ENCODE results near the gene PAPPA. TPM values are rescaled to one million over a fixed set of nuclear protein-coding genes. Genes with fewer than 3 reads are reported as not detected.

Gene PAPPA
- total RNA-seq, 1 donor from 2014 or later = 0.72 TPM

DNA sequence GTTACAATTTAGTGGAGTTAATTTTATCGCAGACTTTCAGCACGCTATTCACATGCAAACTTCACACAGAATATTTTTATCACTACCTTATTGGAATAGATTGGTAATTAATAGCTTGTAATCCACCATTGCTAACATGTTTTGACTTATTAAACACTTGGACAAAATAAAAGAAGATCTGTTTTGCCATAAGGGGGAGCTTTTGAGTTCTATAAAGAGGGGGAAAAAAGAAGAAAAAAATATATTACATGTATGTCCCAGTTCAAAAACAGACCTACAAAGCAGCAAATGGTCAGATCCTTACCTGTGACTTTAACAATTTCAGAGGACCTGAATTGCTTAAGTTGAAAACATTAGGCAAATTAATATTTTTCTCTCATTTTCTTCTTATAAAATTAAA lies 1.2 kb upstream of the PAPPA start:
- peak overlapping the region; percentile 18 for H3K4me3 Mint-ChIP-seq
- peaks cover 73% of the 10 kb centered on the region for H3K27me3 Mint-ChIP-seq (ENCODE audit: low read depth)
- H3K27ac Mint-ChIP-seq (ENCODE audit: unreplicated experiment) = no peak overlapping the region

DNA sequence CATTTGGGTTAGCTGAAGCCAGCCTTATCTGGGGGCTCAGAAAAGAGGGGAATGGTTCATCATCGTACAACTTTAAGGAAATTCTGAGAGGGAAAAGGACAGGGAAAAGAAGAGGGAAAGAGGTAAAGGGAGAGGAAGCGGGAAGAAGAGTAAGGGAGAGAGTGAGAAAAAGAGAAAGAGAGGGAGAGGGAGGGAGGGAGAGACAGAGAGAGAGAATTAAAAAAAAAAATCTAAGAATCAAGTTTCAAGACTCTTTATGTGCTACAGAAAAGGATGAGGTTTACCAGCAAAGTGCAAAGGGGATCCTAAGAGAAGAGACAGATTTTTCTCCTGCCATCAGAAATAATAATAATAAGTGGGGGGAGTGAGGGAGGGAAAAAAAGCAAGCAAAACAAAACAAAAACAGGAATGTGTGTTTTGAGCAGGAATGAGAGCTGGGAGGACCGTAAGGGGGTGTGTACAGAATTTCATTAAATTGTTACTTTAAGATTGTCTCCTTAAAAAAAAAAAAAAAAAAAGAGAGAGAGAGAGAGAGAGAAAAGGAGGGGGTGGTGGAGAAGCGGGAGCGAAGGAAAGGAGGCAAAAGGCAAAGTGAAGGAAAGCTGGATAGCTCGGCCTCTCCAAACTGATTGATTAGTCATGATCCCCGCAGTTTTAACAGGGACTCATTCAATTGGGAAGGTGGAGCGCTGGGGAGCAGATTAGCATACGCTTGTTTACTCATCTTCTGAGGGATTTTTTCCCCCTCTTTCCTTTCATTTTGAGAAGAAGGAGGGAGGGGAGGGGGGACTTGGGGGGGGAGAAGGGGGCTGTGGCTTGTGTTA lies 438 bp upstream of the PAPPA start:
- Mint-ChIP-seq H3K4me1 (peaks cover 41% of the 10 kb centered on the region), H3K27me3 (ENCODE audit: low read depth) (peaks cover 78% of the 10 kb centered on the region), H3K36me3 (ENCODE audit: low read depth) (no peaks in the 10 kb centered on the region), H3K27ac (ENCODE audit: unreplicated experiment) (no peak overlapping the region), H3K4me3 (peak overlapping the region; percentile 83), H3K9me3 (no peaks in the 10 kb centered on the region)
- TF ChIP-seq, protein P1, sequence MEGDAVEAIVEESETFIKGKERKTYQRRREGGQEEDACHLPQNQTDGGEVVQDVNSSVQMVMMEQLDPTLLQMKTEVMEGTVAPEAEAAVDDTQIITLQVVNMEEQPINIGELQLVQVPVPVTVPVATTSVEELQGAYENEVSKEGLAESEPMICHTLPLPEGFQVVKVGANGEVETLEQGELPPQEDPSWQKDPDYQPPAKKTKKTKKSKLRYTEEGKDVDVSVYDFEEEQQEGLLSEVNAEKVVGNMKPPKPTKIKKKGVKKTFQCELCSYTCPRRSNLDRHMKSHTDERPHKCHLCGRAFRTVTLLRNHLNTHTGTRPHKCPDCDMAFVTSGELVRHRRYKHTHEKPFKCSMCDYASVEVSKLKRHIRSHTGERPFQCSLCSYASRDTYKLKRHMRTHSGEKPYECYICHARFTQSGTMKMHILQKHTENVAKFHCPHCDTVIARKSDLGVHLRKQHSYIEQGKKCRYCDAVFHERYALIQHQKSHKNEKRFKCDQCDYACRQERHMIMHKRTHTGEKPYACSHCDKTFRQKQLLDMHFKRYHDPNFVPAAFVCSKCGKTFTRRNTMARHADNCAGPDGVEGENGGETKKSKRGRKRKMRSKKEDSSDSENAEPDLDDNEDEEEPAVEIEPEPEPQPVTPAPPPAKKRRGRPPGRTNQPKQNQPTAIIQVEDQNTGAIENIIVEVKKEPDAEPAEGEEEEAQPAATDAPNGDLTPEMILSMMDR (conservative IDR thresholded peaks at IDR 0.05) = no peak
- no peak for DNase-seq (ENCODE audit: low read depth, low spot score)

More for the DNA sequence above, 1.2 kb upstream of the PAPPA start:
- Mint-ChIP-seq H3K9me3 (no peaks in the 10 kb centered on the region), H3K36me3 (ENCODE audit: low read depth) (no peaks in the 10 kb centered on the region), H3K4me1 (peaks cover 34% of the 10 kb centered on the region)
- no peak for DNase-seq (ENCODE audit: low read depth, low spot score)
- TF ChIP-seq, protein P1 (conservative IDR thresholded peaks at IDR 0.05) = peak; percentile 54

DNA sequence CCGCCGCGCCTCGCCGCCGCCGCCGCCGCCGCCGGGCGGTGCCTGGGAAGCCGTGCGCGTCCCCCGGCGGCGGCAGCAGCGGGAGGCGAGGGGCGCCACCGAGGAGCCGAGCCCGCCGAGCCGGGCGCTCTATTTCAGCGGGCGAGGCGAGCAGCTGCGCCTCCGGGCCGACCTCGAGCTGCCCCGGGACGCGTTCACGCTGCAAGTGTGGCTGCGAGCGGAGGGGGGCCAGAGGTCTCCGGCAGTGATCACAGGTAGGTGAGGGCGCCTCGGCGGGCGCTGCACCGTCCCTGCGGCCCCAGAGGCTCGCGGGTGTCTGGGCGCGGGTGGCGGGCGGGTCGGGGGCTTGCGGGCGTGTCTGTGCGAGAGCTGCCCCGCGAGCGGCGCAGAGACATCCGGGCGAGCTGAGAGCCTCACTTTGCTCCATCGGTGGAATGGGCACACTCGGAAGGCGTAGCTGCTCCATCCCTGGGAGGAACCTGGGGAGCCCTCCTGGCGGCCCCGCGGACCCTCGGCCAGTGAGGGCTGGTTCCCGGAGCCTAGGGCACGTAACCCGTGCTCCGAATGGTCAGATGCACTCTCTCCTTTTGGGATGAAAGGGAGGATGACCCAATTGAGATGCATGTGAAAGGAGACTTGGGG lies 864 bp downstream of the PAPPA start:
- TF ChIP-seq, protein P1 (conservative IDR thresholded peaks at IDR 0.05) = no peak
- H3K4me3 Mint-ChIP-seq = peak overlapping the region; percentile 77
- peaks cover 42% of the 10 kb centered on the region for H3K4me1 Mint-ChIP-seq
- no peaks in the 10 kb centered on the region for H3K36me3 Mint-ChIP-seq (ENCODE audit: low read depth)
- no peak overlapping the region for H3K27ac Mint-ChIP-seq (ENCODE audit: unreplicated experiment)
- DNase-seq (ENCODE audit: low read depth, low spot score) = peak; percentile 17
- peaks cover 90% of the 10 kb centered on the region for H3K27me3 Mint-ChIP-seq (ENCODE audit: low read depth)
- H3K9me3 Mint-ChIP-seq = no peaks in the 10 kb centered on the region

DNA sequence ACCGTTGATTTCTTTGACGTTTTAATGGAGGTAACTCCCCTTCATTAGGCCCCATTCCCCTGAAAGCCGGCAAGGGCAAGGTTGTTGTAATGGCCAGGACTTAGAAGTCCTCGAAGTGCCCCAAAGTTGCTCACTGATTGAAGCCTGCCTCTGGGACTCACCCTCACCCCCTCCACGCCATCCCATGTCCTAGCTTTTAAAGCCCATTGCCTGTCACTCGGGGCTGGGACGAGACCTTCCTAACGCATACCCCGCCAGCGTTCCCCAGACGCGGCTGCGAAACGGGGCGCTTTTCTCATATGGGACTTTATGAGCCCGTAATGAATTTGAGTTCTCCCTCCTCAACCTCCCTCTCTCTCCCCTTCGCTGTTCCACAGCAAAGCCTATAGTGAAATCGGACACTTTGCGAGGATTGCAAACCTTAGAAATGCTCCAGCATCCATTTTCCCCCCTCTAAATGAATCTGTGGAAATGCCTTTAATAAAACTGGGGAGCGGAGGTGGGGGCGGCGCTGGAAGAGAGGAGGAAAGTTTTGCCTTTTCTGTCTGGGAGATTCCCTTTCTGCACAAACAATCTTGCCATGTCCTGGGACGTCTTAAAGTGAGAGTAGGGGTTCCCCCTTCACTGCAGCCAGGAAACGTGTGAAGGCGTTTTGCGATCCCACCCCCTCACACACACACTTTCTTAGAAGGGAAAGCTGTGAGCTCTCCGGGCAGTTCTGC lies 1.5 kb downstream of the PAPPA start:
- Mint-ChIP-seq H3K27ac (ENCODE audit: unreplicated experiment) (no peak overlapping the region), H3K9me3 (no peaks in the 10 kb centered on the region), H3K36me3 (ENCODE audit: low read depth) (no peaks in the 10 kb centered on the region), H3K4me3 (peak overlapping the region; percentile 77), H3K27me3 (ENCODE audit: low read depth) (peaks cover 90% of the 10 kb centered on the region), H3K4me1 (peaks cover 42% of the 10 kb centered on the region)
- DNase-seq (ENCODE audit: low read depth, low spot score) = no peak
- TF ChIP-seq, protein P1 (conservative IDR thresholded peaks at IDR 0.05) = no peak

DNA sequence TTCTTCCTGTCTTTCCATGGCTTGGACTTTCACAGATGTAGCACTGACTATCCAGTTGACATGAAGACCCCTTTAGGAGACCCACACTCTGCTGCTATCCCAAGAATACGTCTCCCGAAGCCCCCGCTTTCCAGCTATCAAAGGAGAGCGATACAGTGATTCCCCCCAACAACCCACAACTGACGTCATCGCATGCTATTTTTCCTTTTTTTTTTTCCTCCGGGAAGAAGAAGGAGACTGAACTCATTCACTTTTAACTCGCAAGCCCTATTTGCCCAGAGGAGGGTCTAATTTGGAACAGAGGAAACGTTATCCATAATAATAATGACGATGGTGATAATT lies 2.1 kb downstream of the PAPPA start:
- Mint-ChIP-seq H3K4me3 (peak overlapping the region; percentile 77), H3K27ac (ENCODE audit: unreplicated experiment) (no peak overlapping the region), H3K4me1 (peaks cover 42% of the 10 kb centered on the region), H3K27me3 (ENCODE audit: low read depth) (peaks cover 90% of the 10 kb centered on the region), H3K9me3 (no peaks in the 10 kb centered on the region), H3K36me3 (ENCODE audit: low read depth) (no peaks in the 10 kb centered on the region)
- DNase-seq (ENCODE audit: low read depth, low spot score) = no peak
- TF ChIP-seq, protein P1 (conservative IDR thresholded peaks at IDR 0.05) = no peak

All from neural crest cell (in vitro differentiated cells).